NCI-H2107 treated with DMSO at 0.1 percent for 48 hours (cell line): ENCODE results near the gene STAT1.

Experiments used
- DNase-seq: peaks from one replicate; lab custom pipeline; 2025; ENCODE audit not compliant: unreplicated experiment; lab: John Stamatoyannopoulos, UW

Gene STAT1

DNA sequence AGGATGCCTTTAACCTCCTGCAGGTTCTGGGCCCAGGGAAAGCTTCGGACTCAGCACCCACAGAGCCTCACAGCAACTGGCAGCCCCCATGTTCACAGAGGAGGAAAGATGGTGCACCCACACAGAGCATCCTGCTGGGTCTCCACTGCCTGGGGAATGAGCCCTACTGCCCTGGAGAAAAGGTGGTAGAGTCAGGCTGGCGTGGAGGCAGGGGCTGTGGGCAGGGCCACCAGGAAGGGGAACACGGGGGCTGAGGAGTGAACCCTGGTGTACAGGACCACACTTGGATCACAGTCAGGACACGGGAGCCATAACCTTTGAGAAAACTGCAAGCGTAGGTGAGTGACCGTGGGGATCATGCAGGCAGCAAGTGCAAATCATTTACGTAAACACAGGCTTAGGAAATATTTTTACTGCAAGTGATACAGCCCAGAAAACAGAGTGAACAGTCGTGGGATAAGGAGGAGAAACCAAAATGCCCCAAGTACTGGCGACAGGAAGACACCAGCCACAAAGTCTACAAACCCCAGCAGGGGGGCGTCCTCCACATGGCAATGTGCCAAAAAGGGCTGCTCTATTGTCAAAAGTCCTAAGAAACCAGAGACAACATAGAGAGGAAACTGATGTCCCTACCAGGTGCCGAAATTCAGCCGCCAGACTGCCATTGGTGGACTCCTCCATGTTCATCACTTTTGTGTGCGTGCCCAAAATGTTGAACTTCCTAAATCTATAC, 27.6 kb downstream of the STAT1 start:
- no peak for DNase-seq

GRCh38 chr2:190984595-190984994, 29.4 kb downstream of the STAT1 start:
- DNase-seq: no peak

GRCh38 chr2:190982262-190983034, 31.5 kb downstream of the STAT1 start:
- no peak for DNase-seq

- no peak for DNase-seq
Measured at GRCh38 chr2:190981733-190982132, 32.2 kb downstream of the STAT1 start.

- no peak for DNase-seq
Measured at GRCh38 chr2:190981333-190981732, 32.6 kb downstream of the STAT1 start.

- no peak for DNase-seq
Measured at GRCh38 chr2:190980630-190981209, 33.3 kb downstream of the STAT1 start.

GRCh38 chr2:190979906-190980629, 33.9 kb downstream of the STAT1 start:
- no peak for DNase-seq

GRCh38 chr2:190978389-190979053, 35.5 kb downstream of the STAT1 start:
- no peak for DNase-seq

- no peak for DNase-seq
Measured at GRCh38 chr2:190977505-190977904, 36.5 kb downstream of the STAT1 start.

DNA sequence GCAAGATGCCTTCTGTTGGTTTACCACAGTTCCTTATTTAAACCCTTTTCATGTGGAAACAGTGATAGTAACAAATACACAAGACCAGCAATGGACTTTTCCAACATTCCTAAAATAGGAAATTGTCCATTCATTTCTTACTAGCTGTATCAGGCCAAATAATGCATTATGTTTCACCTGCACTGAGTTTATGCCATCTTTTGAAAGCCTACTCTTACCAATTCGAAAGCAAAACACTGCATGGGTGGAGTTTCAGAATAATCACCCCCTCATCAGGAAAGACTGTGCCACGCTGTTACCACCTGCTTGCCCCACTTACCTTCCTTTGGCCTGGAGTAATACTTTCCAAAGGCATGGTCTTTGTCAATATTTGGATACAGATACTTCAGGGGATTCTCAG, 37.5 kb downstream of the STAT1 start:
- no peak for DNase-seq

- DNase-seq: no peak
Measured at GRCh38 chr2:190974629-190975361, 39.2 kb downstream of the STAT1 start.

- no peak for DNase-seq
Measured at GRCh38 chr2:190973726-190974628, 40.0 kb downstream of the STAT1 start.

- DNase-seq: no peak
Measured at GRCh38 chr2:190973262-190973661, 40.7 kb downstream of the STAT1 start.

DNA sequence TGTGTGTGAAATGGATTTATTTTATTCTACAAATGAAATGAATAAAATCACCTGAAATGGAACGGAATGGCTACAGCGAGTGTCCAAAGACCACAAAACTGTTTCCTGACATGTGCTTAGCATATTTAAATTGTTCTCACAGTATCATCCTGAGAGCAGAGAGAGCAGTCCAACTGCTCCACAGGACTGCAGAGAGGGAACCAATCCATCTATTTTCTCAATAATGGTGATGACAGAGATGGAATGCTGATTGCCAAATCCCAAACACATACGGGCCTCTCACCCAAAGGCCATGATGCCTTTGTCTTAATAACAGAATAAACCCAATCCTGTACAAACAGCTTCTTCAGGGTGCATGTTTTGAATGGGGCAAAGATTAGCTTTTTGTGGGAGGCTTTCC, 41.1 kb downstream of the STAT1 start:
- no peak for DNase-seq

DNA sequence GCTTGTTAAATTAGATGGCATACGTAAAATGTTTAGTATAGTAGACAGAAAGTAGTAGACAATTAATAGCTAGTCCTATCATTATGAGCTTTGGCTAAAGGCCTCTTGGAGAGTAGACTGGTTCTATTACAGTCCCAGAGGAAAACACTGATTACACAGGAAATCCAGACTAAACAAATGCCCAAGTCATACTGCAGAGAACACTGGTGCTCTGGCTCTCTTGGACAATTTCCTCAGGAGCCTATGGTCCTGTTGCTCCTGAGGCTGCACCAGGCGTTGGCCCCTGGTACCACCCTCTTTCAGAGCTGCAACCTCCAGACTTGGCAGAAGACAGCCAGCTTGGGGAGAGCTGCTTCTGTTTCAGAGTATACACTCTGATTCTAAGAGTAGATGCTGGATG, 41.8 kb downstream of the STAT1 start:
- DNase-seq: no peak

- no peak for DNase-seq
Measured at GRCh38 chr2:190970873-190971506, 43.0 kb downstream of the STAT1 start.

GRCh38 chr2:190970160-190970559, 43.8 kb downstream of the STAT1 start:
- DNase-seq: no peak

DNA sequence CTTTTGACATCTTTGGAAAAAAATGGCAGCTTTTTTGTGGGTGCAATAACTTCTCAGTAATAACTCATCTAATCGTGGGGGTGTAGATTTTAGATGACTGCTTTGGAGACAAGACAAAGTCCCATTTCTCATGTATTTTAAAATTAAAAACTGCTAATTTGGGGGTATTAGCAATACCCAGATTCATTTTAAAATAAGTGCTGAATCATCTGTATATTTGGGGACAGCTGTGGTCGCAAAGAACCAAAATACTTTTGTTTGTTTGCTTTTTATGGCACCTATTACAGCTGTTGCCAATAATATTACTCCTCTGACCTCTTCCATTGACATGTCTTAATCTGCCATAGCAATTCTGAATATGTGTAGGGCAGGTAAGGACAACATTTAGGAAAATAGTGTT, 45.4 kb downstream of the STAT1 start:
- no peak for DNase-seq
